Progenitor cell of endocrine pancreas (in vitro differentiated cells): ENCODE data around the gene OGDHL. TPM values are rescaled to one million over a fixed set of nuclear protein-coding genes. Genes with fewer than 3 reads are reported as not detected.

Source experiments
- DNase-seq: peaks from one replicate; pipeline ENCODE4 v3.0.0; 2021; ENCODE audit warnings: low spot score; ENCODE audit not compliant: unreplicated experiment
- H3K27ac Mint-ChIP-seq: 2 replicates; pipeline ENCODE4 v1.8.0; 2021; ENCODE audit warnings: mild to moderate bottlenecking, moderate library complexity, mixed read lengths
- H3K27me3 Mint-ChIP-seq: 2 replicates; pipeline ENCODE4 v1.8.0; 2021; ENCODE audit warnings: mixed read lengths
- H3K36me3 Mint-ChIP-seq: 2 replicates; pipeline ENCODE4 v1.8.0; 2022; ENCODE audit warnings: mixed read lengths; ENCODE audit not compliant: insufficient read depth
- H3K4me1 Mint-ChIP-seq: 2 replicates; pipeline ENCODE4 v1.8.0; 2021; ENCODE audit warnings: low read depth, mixed read lengths
- H3K4me3 Mint-ChIP-seq: 2 replicates; pipeline ENCODE4 v1.8.0; 2021; ENCODE audit warnings: low read depth, mild to moderate bottlenecking, moderate library complexity, mixed read lengths
- H3K9me3 Mint-ChIP-seq: 2 replicates; pipeline ENCODE4 v1.8.0; 2021; ENCODE audit warnings: low read depth, mixed read lengths
- total RNA-seq: library from RNA; stranded (reverse); gene quantifications from 2 replicates; pipeline ENCODE4 v1.2.1, GENCODE V29; 2021
- TF ChIP-seq, protein P1 (sequence below): fragments of 200-600 bp; sonication (generic); IDR thresholded peaks from one replicate; pipeline ENCODE4 v1.5.0; 2021; ENCODE audit warnings: antibody characterized with exemption, mild to moderate bottlenecking; ENCODE audit not compliant: unreplicated experiment

The OGDHL gene
- total RNA-seq, 1 donor from 2014 or later, result 9.1 TPM

DNA sequence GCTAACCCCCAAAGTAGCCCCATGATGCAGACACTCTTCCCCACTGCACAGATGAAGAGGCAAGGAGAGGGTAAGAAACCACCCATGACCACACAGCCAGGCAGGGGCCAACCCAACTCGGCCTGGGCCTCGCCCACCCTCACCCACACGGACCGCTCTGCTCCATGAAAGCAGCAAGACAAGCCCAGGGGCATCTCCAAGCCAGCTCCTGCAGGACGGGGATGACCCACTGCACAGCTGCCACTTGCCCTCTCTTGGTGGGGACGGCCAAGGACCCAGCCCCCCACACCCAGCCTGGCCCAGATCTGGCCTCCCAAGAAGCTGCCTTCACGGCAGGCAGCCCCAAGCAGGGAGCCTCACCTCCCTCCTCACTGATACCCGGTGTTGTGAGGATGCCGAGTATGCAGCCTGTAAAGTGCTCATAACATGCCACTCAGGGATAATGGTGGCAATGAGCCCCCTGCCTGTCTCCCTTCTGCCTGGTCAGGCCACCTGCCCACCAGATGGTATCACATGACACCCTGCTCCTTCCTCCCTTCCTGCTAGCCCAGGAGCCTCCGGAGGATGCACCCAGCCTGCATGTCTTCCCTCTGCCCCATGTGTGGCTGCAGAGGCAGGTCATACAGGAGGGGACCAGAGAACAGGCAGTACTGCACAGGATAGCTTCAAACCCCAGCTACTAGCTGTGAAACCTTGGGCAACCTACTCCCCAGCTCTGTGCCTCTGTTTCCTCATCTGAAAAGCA lies 23.3 kb downstream of the OGDHL start:
- H3K9me3 Mint-ChIP-seq, result no peaks in the 10 kb centered on the region
- TF ChIP-seq, protein P1, sequence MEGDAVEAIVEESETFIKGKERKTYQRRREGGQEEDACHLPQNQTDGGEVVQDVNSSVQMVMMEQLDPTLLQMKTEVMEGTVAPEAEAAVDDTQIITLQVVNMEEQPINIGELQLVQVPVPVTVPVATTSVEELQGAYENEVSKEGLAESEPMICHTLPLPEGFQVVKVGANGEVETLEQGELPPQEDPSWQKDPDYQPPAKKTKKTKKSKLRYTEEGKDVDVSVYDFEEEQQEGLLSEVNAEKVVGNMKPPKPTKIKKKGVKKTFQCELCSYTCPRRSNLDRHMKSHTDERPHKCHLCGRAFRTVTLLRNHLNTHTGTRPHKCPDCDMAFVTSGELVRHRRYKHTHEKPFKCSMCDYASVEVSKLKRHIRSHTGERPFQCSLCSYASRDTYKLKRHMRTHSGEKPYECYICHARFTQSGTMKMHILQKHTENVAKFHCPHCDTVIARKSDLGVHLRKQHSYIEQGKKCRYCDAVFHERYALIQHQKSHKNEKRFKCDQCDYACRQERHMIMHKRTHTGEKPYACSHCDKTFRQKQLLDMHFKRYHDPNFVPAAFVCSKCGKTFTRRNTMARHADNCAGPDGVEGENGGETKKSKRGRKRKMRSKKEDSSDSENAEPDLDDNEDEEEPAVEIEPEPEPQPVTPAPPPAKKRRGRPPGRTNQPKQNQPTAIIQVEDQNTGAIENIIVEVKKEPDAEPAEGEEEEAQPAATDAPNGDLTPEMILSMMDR, result no peak
- no peak for DNase-seq
- H3K27me3 Mint-ChIP-seq, result no peaks in the 10 kb centered on the region
- peaks cover 2% of the 10 kb centered on the region for H3K36me3 Mint-ChIP-seq
- peak overlapping the region; percentile 35 for H3K27ac Mint-ChIP-seq
- H3K4me3 Mint-ChIP-seq, result no peak overlapping the region
- peaks cover 1% of the 10 kb centered on the region for H3K4me1 Mint-ChIP-seq

DNA sequence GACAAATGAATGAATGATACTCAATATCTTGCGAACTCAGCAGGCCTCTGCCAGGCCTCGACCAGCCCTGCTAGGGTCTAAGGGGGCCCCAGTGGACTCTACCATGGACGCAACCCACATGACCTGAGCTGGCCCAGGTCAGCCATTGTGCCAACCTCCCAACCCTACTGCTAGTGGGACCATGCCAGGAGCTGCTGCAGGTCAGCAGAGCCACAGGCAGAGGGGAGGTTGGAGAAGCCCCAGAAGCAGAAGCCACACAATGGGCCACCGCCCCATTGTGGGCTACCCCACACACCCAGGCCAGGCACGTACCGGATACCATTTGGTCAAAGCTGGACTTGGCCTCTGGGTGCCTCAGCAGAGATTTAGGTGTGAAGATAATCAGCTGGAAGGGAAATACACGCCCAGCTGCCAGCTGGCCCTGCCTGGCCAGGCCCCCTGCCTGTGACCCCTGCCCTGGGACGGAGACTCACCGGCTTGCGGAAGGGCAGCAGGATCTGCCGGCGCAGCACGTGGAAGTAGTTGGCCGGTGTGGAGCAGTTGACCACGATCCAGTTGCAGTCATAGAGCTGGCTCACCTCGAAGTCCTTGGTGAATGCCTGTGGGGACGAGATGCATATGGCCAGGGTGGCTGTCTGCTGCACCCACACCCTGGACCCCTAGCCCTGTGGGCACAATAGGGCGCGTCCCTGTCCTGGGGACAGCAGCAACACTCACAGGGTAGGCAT lies 24.5 kb downstream of the OGDHL start:
- no peak for DNase-seq
- Mint-ChIP-seq H3K4me1 (peaks cover 1% of the 10 kb centered on the region), H3K27me3 (no peaks in the 10 kb centered on the region), H3K27ac (no peak overlapping the region), H3K4me3 (no peak overlapping the region), H3K36me3 (peaks cover 2% of the 10 kb centered on the region), H3K9me3 (no peaks in the 10 kb centered on the region)
- TF ChIP-seq, protein P1, result no peak

DNA sequence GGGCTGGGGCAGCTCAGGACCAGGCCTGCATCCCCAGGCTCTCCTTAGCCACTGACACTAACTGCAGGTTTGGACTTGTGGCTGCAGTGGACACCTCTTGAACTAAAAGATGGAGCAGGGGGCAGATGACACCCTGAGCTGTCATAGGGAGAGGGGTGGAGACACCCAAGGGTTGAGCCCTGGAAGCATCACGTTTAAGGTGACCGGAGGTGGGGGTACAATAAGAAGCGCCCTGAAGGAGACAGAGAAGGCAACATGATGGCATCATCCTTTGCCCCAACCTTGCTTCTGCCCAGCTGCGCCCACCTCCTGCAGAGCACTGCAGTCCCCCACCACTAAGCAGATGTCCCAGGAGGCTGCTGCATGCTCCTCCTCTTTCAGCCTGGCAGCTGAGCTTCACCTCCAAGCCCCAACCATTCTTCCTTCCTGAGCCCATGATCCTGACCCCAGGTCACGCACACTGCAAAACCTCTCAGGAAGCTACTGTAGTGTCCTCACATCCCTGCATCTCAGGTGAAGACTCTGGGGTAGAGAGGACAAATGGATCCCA lies 25.5 kb downstream of the OGDHL start:
- no peak for DNase-seq
- Mint-ChIP-seq H3K27me3 (no peaks in the 10 kb centered on the region), H3K4me1 (peaks cover 1% of the 10 kb centered on the region), H3K4me3 (no peak overlapping the region), H3K36me3 (peaks cover 2% of the 10 kb centered on the region), H3K27ac (no peak overlapping the region), H3K9me3 (no peaks in the 10 kb centered on the region)
- TF ChIP-seq, protein P1, result no peak

DNA sequence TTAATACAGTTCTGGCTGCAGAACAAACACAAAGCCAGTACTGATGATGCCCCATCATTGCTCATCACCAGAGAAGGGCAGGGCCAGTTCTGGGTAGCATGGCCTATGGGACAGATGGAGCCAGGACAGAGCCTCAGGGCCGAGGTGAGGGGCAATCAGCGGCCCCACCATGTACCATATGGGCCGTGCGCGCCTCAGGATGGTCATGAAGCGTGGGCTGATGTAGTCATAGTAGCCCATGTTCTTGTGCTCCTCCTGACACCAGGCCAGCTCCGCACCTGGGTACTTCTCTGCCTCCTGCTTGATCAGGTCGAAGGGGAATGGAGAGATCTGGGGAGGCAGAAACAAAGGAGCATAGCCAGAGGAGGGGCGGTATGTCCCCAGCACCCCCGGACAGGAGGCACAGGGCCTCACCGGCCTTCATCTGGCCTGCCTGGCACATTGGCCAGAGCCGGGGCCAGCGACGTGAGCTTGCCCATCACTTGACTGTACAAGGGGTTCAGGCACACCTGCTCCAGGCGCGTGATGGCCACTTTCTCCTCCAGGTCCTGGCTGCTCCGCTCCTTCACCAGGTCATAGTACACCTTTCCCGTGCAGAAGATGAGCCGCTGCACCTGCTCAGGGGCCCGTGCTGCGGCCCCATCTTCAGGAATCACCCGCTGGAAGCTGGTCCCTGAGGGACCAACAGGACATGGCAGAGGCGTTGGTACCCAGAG lies 26.1 kb downstream of the OGDHL start:
- DNase-seq, result no peak
- H3K27me3 Mint-ChIP-seq, result no peaks in the 10 kb centered on the region
- no peaks in the 10 kb centered on the region for H3K9me3 Mint-ChIP-seq
- TF ChIP-seq, protein P1, result no peak
- H3K4me1 Mint-ChIP-seq, result peaks cover 1% of the 10 kb centered on the region
- H3K36me3 Mint-ChIP-seq, result peaks cover 2% of the 10 kb centered on the region
- H3K4me3 Mint-ChIP-seq, result no peak overlapping the region
- no peak overlapping the region for H3K27ac Mint-ChIP-seq

DNA sequence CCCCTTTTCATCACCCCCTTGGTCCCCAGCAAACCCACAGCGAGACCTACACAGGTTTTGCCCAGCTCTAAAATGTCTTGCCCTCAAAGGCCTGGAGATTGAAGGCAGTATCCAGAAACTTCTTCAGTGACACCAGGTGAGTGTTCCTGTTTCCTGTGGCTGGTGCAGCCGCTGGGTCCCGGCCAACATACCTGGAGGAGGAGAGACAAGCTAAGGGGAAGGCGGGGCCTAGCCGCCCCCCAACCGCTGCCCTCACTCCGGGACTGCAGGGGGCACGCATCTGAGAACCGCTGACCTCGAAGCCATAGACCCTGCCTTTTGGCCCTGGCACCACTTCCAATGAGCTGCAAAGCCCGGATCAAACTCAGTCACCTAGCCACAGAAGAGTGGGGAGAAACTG lies 27.0 kb downstream of the OGDHL start:
- TF ChIP-seq, protein P1, result no peak
- H3K27me3 Mint-ChIP-seq, result no peaks in the 10 kb centered on the region
- DNase-seq, result no peak
- no peak overlapping the region for H3K4me3 Mint-ChIP-seq
- H3K9me3 Mint-ChIP-seq, result no peaks in the 10 kb centered on the region
- H3K4me1 Mint-ChIP-seq, result peaks cover 1% of the 10 kb centered on the region
- H3K36me3 Mint-ChIP-seq, result peaks cover 2% of the 10 kb centered on the region
- no peak overlapping the region for H3K27ac Mint-ChIP-seq
